ELR (cell line): ENCODE results near the gene ODAD4.

Experiments used
- DNase-seq: peaks from one replicate; pipeline ENCODE4 v3.0.0-alpha.2; 2015; ENCODE audit warnings: low read depth

Gene ODAD4

GRCh38 chr17:41942626-41943373 is 12.4 kb downstream of the ODAD4 start:
- DNase-seq: no peak

- DNase-seq: peak; percentile 36
These were observed 13.1 kb downstream of the ODAD4 start for GRCh38 chr17:41943492-41943891.

GRCh38 chr17:41944943-41945342 is 14.5 kb downstream of the ODAD4 start:
- no peak for DNase-seq

GRCh38 chr17:41948762-41949460 is 18.5 kb downstream of the ODAD4 start:
- no peak for DNase-seq

GRCh38 chr17:41956522-41956921 is 26.1 kb downstream of the ODAD4 start:
- DNase-seq: no peak

GRCh38 chr17:41957031-41957868 is 26.8 kb downstream of the ODAD4 start:
- DNase-seq: peak; percentile 55

GRCh38 chr17:41957869-41958439 is 27.5 kb downstream of the ODAD4 start:
- no peak for DNase-seq

- no peak for DNase-seq
These were observed 28.6 kb downstream of the ODAD4 start for GRCh38 chr17:41959030-41959335.

- DNase-seq: peak; percentile 66
These were observed 29.1 kb downstream of the ODAD4 start for GRCh38 chr17:41959336-41960095.

- no peak for DNase-seq
These were observed 31.7 kb downstream of the ODAD4 start for GRCh38 chr17:41962111-41962510.

GRCh38 chr17:41962768-41963434 is 32.5 kb downstream of the ODAD4 start:
- DNase-seq: peak; percentile 75

GRCh38 chr17:41965694-41966462 is 35.5 kb downstream of the ODAD4 start:
- DNase-seq: peak; percentile 64

GRCh38 chr17:41966463-41967140 is 36.2 kb downstream of the ODAD4 start, which contains the start of gene CNP:
Gene CNP, plus strand, starts transcription at chr17:41966795. Its CDS starts 90 bp downstream, at chr17:41966885.
- peak; percentile 93 for DNase-seq

GRCh38 chr17:41967141-41967920 is 36.9 kb downstream of the ODAD4 start:
- peak; percentile 47 for DNase-seq

GRCh38 chr17:41967921-41968578 is 37.6 kb downstream of the ODAD4 start:
- no peak for DNase-seq

GRCh38 chr17:41968676-41969075 is 38.3 kb downstream of the ODAD4 start:
- no peak for DNase-seq

- DNase-seq: no peak
These were observed 40.5 kb downstream of the ODAD4 start for GRCh38 chr17:41970901-41971331.
